Omental fat pad (tissue), 4 donors: ENCODE results near the gene SH3PXD2A. TPM values are rescaled to one million over a fixed set of nuclear protein-coding genes. Genes with fewer than 3 reads are reported as not detected.

Experiments
- ATAC-seq: fragments of 150-250 bp; one replicate; pipeline ENCODE4 v1.9.1; 2016; ENCODE audit warnings: mild to moderate bottlenecking, moderate library complexity; ENCODE audit not compliant: low FRiP score
- DNase-seq: peaks from one replicate; pipeline ENCODE4 v3.0.0-alpha.2; 2019; ENCODE audit warnings: low spot score
- CTCF ChIP-seq, 3 donors: fragments of 450-650 bp; IDR thresholded peaks; one replicate each; pipeline ENCODE4 v1.5.1; 2016 to 2017; ENCODE audit warnings: antibody characterized with exemption in 3 of 3, mild to moderate bottlenecking in 3 of 3, moderate library complexity in 2 of 3
- total RNA-seq, 4 donors: library from RNA; depleted of rRNA; stranded (reverse); fragments of >200 nt; gene quantifications; one replicate each; pipeline ENCODE4 v1.1.0, GENCODE V29; 2016

Gene SH3PXD2A
- total RNA-seq, 4 donors from 2014 or later = 21.0 to 36.3 (median 22.5) TPM

GRCh38 chr10:103620891-103621782, 234.2 kb downstream of the SH3PXD2A start:
- TF ChIP-seq CTCF (IDR thresholded peaks at IDR 0.05) = no peak
- ATAC-seq = no peak
- no peak for DNase-seq

GRCh38 chr10:103620352-103620740, 235.0 kb downstream of the SH3PXD2A start:
- no peak for DNase-seq
- TF ChIP-seq CTCF (IDR thresholded peaks at IDR 0.05) = no peak
- no peak for ATAC-seq

GRCh38 chr10:103619424-103620351, 235.7 kb downstream of the SH3PXD2A start:
- DNase-seq = no peak
- no peak for TF ChIP-seq CTCF (IDR thresholded peaks at IDR 0.05)
- ATAC-seq = no peak

- ATAC-seq (peak; percentile 33), DNase-seq (no peak)
- no peak for TF ChIP-seq CTCF (IDR thresholded peaks at IDR 0.05)
Observed at GRCh38 chr10:103618575-103619423, 236.6 kb downstream of the SH3PXD2A start.

GRCh38 chr10:103617602-103618385, 237.6 kb downstream of the SH3PXD2A start:
- no peak for ATAC-seq
- DNase-seq = no peak
- TF ChIP-seq CTCF (IDR thresholded peaks at IDR 0.05) = no peak
